GM23338 (cell line): ENCODE data around the gene CIB4. TPM values are rescaled to one million over a fixed set of nuclear protein-coding genes. Genes with fewer than 3 reads are reported as not detected.
A peak's percentile ranks its signal among the peaks of the same experiment; 100 is the strongest.
"Not testable (repeated sequence)": the region's sequence is repeated elsewhere in the genome, so short reads cannot be mapped to it uniquely, and the experiment has no call there.

Experiments
- ATAC-seq: fragments of 200-7000 bp; cut with Tn5 transposase; 3 replicates; pipeline ENCODE4 v1.9.1; 2020
- DNase-seq: peaks from one replicate; pipeline ENCODE4 v3.0.0-alpha.2; 2015; ENCODE audit warnings: low spot score
- H2AFZ ChIP-seq: fragments of 200-600 bp; sonication (generic); 2 replicates; pipeline ENCODE4 v1.8.0; 2016; ENCODE audit warnings: antibody characterized with exemption, mild to moderate bottlenecking, moderate library complexity
- H3F3A ChIP-seq: fragments of 200-600 bp; sonication (generic); replicated peaks from 2 replicates; pipeline ENCODE4 v1.8.0; 2017; ENCODE audit warnings: antibody characterized with exemption, mixed run types, low read depth
- H3K27ac ChIP-seq: fragments of 200-600 bp; sonication (generic); 2 replicates; pipeline ENCODE4 v1.6.1; 2016; ENCODE audit warnings: low read depth
- H3K27me3 ChIP-seq: fragments of 200-600 bp; sonication (generic); 2 replicates; pipeline ENCODE4 v1.8.0; 2016; ENCODE audit warnings: mild to moderate bottlenecking, mixed run types, moderate library complexity; ENCODE audit not compliant: insufficient read depth
- H3K36me3 ChIP-seq: fragments of 200-600 bp; sonication (generic); 2 replicates; pipeline ENCODE4 v1.8.0; 2016; ENCODE audit warnings: mild to moderate bottlenecking; ENCODE audit not compliant: insufficient read depth
- H3K4me1 ChIP-seq: fragments of 200-600 bp; sonication (generic); 2 replicates; pipeline ENCODE4 v1.8.0; 2016; ENCODE audit warnings: mild to moderate bottlenecking, moderate library complexity; ENCODE audit not compliant: insufficient read depth
- H3K4me2 ChIP-seq: fragments of 200-600 bp; sonication (generic); 2 replicates; pipeline ENCODE4 v1.7.1; 2017; ENCODE audit warnings: mixed run types
- H3K4me3 ChIP-seq: fragments of 200-600 bp; sonication (generic); 2 replicates; pipeline ENCODE4 v1.6.1; 2016; ENCODE audit warnings: mixed run types
- H3K79me2 ChIP-seq: fragments of 200-600 bp; sonication (generic); replicated peaks from 2 replicates; pipeline ENCODE4 v1.8.0; 2017; ENCODE audit warnings: mild to moderate bottlenecking; ENCODE audit not compliant: insufficient read depth
- H3K9me2 ChIP-seq: fragments of 200-600 bp; sonication (generic); 2 replicates; pipeline ENCODE4 v1.8.0; 2017; ENCODE audit not compliant: insufficient read depth
- H4K20me1 ChIP-seq: fragments of 200-600 bp; sonication (generic); replicated peaks from 2 replicates; pipeline ENCODE4 v1.8.0; 2017; ENCODE audit warnings: mild to moderate bottlenecking; ENCODE audit not compliant: insufficient read depth
- H3K27ac Mint-ChIP-seq: 2 replicates; pipeline ENCODE4 v1.8.0; 2020; ENCODE audit warnings: inconsistent platforms, mild to moderate bottlenecking, moderate library complexity, mixed read lengths
- H3K27me3 Mint-ChIP-seq: 3 replicates; pipeline ENCODE4 v1.8.0; 2022; ENCODE audit warnings: low read depth, mild to moderate bottlenecking, moderate library complexity, mixed read lengths, inconsistent platforms; ENCODE audit not compliant: insufficient read depth, poor library complexity
- H3K36me3 Mint-ChIP-seq: 3 replicates; pipeline ENCODE4 v1.8.0; 2021; ENCODE audit warnings: low read depth, mild to moderate bottlenecking, inconsistent platforms, moderate library complexity, mixed read lengths
- H3K4me1 Mint-ChIP-seq: 3 replicates; pipeline ENCODE4 v1.8.0; 2020; ENCODE audit warnings: mild to moderate bottlenecking, inconsistent platforms, mixed read lengths
- H3K4me3 Mint-ChIP-seq: 3 replicates; pipeline ENCODE4 v1.8.0; 2021; ENCODE audit warnings: moderate library complexity, mild to moderate bottlenecking, inconsistent platforms, mixed read lengths
- H3K9me3 Mint-ChIP-seq: 3 replicates; pipeline ENCODE4 v1.8.0; 2020; ENCODE audit warnings: moderate library complexity, mild to moderate bottlenecking, inconsistent platforms, mixed read lengths
- CREB1 ChIP-seq: fragments of 250-450 bp; sonication (Bioruptor Pico); IDR thresholded peaks from 2 replicates; pipeline ENCODE4 v1.5.0; 2020; ENCODE audit warnings: low read depth, mild to moderate bottlenecking, moderate library complexity
- EZH2 ChIP-seq: fragments of 200-600 bp; sonication (generic); IDR thresholded peaks from one replicate; pipeline ENCODE4 v1.8.0; 2017; ENCODE audit warnings: antibody characterized with exemption, mild to moderate bottlenecking, low read depth; ENCODE audit not compliant: unreplicated experiment
- EZH2phosphoT487 ChIP-seq: fragments of 200-600 bp; sonication (generic); IDR thresholded peaks from one replicate; pipeline ENCODE4 v1.8.1; 2018; ENCODE audit warnings: antibody characterized with exemption; ENCODE audit not compliant: unreplicated experiment
- JUNB ChIP-seq: IDR thresholded peaks from one replicate; pipeline ENCODE4 v1.6.1; 2016; ENCODE audit warnings: antibody characterized with exemption; ENCODE audit not compliant: unreplicated experiment
- NANOG ChIP-seq: IDR thresholded peaks from 2 replicates; pipeline ENCODE4 v1.6.1; 2016; ENCODE audit warnings: antibody characterized with exemption, borderline replicate concordance
- POLR2AphosphoS5 ChIP-seq: IDR thresholded peaks from 2 replicates; pipeline ENCODE4 v1.6.1; 2016; ENCODE audit warnings: antibody characterized with exemption, low read depth
- ZNF114 ChIP-seq: fragments of 250-450 bp; sonication (Bioruptor Pico); IDR thresholded peaks from 2 replicates; pipeline ENCODE4 v1.5.0; 2020; ENCODE audit warnings: mild to moderate bottlenecking, moderate library complexity
- polyA plus RNA-seq: library from polyadenylated mRNA; unstranded; fragments of >200 nt; fragmentation: Nextera tagmentation; extraction: Ambion mirVana; gene quantifications from 2 replicates; pipeline ENCODE4 v1.2.1, GENCODE V29; 2016
- total RNA-seq: library from RNA; depleted of rRNA; stranded (reverse); fragments of >200 nt; shearing (Covaris generic); gene quantifications from 2 replicates; pipeline ENCODE4 v1.2.3, GENCODE V29; 2014
- TF ChIP-seq, protein P1 (sequence below): fragments of 250-450 bp; sonication (Bioruptor Pico); IDR thresholded peaks from 2 replicates; pipeline ENCODE4 v1.5.0; 2020; ENCODE audit warnings: mild to moderate bottlenecking, moderate library complexity
- TF ChIP-seq, protein P2 (sequence below): IDR thresholded peaks from 2 replicates; pipeline ENCODE4 v1.6.1; 2016; ENCODE audit warnings: antibody characterized with exemption

CIB4 gene
- total and polyA plus RNA-seq, 2 experiments from 2014 or later: not detected

DNA sequence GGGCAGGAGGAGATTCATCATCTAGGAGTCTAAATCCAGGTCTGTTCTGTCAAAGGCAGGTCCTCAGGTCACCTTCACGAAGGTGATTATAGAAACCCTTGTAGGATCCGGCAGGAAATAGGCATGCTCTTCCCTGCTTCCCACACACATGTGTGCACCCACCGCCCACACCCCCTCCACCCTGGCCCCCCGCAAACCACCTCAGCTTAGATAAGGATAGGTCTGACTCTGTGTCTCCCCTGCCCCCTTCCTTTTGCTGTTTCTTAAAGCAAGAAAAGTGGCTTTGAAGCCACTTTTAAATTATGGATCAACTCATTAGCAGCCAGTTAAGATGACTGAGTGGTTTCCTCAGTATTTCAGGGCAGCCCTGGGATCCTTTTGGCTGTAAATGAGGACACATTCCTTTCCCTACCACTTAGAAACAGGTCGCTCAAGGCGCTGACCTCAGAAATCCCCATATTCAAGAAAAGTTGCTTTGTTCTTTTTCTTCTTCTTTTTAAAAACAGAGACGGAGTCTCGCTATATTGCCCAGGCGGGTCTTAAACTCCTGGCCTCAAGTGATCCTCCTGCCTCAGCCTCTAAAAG is 14.5 kb upstream of the CIB4 start:
- no peaks in the 10 kb centered on the region for H3F3A ChIP-seq
- peak; percentile 84 for ATAC-seq
- no peaks in the 10 kb centered on the region for H3K9me2 ChIP-seq
- H3K27ac ChIP-seq: no peak overlapping the region
- no peaks in the 10 kb centered on the region for H3K79me2 ChIP-seq
- peaks cover 9% of the 10 kb centered on the region for H3K27me3 Mint-ChIP-seq
- no peak overlapping the region for H3K4me3 Mint-ChIP-seq
- no peaks in the 10 kb centered on the region for H3K27me3 ChIP-seq
- H3K4me1 Mint-ChIP-seq: peaks cover 20% of the 10 kb centered on the region
- DNase-seq: peak; percentile 44
- H2AFZ ChIP-seq: peak overlapping the region; percentile 52; the same call in 1 of the 2 replicates
- H3K4me3 ChIP-seq: no peak overlapping the region
- peaks cover 4% of the 10 kb centered on the region; the same call in 1 of the 2 replicates for H3K36me3 ChIP-seq
- peaks cover 5% of the 10 kb centered on the region for H3K4me1 ChIP-seq
- no peak overlapping the region; the same call in 1 of the 2 replicates for H3K27ac Mint-ChIP-seq
- peak overlapping the region; percentile 48; the same call in 1 of the 2 replicates for H3K4me2 ChIP-seq
- H4K20me1 ChIP-seq: no peaks in the 10 kb centered on the region
- peak; percentile 25; the same call in 1 of the 2 replicates for TF ChIP-seq NANOG
- no peak for TF ChIP-seq EZH2phosphoT487
- peaks cover 20% of the 10 kb centered on the region for H3K9me3 Mint-ChIP-seq
- H3K36me3 Mint-ChIP-seq: no peaks in the 10 kb centered on the region; the same call in 2 of the 3 replicates

DNA sequence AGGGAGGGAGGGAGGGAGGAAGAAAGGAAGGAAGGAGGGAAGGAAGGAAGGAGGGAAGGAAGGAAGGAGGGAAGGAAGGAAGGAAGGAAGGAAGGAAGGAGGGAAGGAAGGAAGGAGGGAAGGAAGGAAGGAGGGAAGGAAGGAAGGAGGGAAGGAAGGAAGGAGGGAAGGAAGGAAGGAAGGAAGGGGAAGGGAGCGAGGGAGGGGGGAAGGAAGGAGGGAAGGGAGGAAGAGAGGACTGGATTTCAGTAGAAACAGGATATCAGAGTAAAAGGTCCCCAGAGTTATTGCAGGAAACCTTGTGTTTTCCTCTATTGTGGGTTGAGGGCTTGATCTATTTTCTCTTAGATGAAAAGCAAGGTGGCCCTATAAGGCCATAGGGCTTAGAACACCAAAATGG is 14.0 kb upstream of the CIB4 start:
- H3K4me1 Mint-ChIP-seq: peaks cover 20% of the 10 kb centered on the region
- H3K36me3 ChIP-seq, H3K27me3 ChIP-seq: not testable (repeated sequence)

DNA sequence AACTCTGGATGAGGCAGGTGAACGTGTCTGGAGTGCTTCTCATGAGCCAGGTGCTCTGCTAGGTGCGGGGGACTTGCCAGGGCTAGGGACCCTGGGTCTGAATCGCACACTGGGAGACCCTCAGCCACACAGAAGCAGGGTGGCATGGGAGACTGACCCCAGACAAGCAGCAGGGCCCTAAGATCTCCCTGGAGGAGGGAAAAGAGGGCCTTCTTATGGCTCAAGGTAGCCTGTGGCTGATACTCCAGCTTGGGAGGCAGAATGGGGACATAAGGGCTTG is 12.8 kb upstream of the CIB4 start:
- no peaks in the 10 kb centered on the region for H3K9me2 ChIP-seq
- H3K36me3 ChIP-seq: no peaks in the 10 kb centered on the region
- peaks cover 5% of the 10 kb centered on the region for H3K4me1 ChIP-seq
- Mint-ChIP-seq H3K36me3 (no peaks in the 10 kb centered on the region; the same call in 2 of the 3 replicates), H3K4me1 (peaks cover 20% of the 10 kb centered on the region), H3K4me3 (no peak overlapping the region), H3K27me3 (peaks cover 14% of the 10 kb centered on the region), H3K9me3 (peaks cover 5% of the 10 kb centered on the region; the same call in 1 of the 3 replicates), H3K27ac (no peak overlapping the region)
- no peaks in the 10 kb centered on the region for H3K79me2 ChIP-seq
- ATAC-seq: no peak
- H3K4me2 ChIP-seq: no peak overlapping the region
- no peaks in the 10 kb centered on the region for H3F3A ChIP-seq
- H4K20me1 ChIP-seq: no peaks in the 10 kb centered on the region
- no peak overlapping the region for H3K4me3 ChIP-seq
- H2AFZ ChIP-seq: no peak overlapping the region
- no peak for DNase-seq
- no peak overlapping the region for H3K27ac ChIP-seq
- no peaks in the 10 kb centered on the region for H3K27me3 ChIP-seq
- TF ChIP-seq, protein P1, sequence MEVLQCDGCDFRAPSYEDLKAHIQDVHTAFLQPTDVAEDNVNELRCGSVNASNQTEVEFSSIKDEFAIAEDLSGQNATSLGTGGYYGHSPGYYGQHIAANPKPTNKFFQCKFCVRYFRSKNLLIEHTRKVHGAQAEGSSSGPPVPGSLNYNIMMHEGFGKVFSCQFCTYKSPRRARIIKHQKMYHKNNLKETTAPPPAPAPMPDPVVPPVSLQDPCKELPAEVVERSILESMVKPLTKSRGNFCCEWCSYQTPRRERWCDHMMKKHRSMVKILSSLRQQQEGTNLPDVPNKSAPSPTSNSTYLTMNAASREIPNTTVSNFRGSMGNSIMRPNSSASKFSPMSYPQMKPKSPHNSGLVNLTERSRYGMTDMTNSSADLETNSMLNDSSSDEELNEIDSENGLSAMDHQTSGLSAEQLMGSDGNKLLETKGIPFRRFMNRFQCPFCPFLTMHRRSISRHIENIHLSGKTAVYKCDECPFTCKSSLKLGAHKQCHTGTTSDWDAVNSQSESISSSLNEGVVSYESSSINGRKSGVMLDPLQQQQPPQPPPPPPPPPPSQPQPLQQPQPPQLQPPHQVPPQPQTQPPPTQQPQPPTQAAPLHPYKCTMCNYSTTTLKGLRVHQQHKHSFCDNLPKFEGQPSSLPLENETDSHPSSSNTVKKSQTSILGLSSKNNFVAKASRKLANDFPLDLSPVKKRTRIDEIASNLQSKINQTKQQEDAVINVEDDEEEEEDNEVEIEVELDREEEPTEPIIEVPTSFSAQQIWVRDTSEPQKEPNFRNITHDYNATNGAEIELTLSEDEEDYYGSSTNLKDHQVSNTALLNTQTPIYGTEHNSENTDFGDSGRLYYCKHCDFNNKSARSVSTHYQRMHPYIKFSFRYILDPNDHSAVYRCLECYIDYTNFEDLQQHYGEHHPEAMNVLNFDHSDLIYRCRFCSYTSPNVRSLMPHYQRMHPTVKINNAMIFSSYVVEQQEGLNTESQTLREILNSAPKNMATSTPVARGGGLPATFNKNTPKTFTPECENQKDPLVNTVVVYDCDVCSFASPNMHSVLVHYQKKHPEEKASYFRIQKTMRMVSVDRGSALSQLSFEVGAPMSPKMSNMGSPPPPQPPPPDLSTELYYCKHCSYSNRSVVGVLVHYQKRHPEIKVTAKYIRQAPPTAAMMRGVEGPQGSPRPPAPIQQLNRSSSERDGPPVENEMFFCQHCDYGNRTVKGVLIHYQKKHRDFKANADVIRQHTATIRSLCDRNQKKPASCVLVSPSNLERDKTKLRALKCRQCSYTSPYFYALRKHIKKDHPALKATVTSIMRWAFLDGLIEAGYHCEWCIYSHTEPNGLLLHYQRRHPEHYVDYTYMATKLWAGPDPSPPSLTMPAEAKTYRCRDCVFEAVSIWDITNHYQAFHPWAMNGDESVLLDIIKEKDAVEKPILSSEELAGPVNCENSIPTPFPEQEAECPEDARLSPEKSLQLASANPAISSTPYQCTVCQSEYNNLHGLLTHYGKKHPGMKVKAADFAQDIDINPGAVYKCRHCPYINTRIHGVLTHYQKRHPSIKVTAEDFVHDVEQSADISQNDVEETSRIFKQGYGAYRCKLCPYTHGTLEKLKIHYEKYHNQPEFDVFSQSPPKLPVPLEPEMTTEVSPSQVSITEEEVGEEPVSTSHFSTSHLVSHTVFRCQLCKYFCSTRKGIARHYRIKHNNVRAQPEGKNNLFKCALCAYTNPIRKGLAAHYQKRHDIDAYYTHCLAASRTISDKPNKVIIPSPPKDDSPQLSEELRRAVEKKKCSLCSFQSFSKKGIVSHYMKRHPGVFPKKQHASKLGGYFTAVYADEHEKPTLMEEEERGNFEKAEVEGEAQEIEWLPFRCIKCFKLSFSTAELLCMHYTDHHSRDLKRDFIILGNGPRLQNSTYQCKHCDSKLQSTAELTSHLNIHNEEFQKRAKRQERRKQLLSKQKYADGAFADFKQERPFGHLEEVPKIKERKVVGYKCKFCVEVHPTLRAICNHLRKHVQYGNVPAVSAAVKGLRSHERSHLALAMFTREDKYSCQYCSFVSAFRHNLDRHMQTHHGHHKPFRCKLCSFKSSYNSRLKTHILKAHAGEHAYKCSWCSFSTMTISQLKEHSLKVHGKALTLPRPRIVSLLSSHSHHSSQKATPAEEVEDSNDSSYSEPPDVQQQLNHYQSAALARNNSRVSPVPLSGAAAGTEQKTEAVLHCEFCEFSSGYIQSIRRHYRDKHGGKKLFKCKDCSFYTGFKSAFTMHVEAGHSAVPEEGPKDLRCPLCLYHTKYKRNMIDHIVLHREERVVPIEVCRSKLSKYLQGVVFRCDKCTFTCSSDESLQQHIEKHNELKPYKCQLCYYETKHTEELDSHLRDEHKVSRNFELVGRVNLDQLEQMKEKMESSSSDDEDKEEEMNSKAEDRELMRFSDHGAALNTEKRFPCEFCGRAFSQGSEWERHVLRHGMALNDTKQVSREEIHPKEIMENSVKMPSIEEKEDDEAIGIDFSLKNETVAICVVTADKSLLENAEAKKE: no peak
- TF ChIP-seq POLR2AphosphoS5 (no peak), JUNB (no peak), EZH2phosphoT487 (no peak), CREB1 (no peak), EZH2 (no peak), ZNF114 (CRISPR knock-in tag) (no peak)
- TF ChIP-seq, protein P2, sequence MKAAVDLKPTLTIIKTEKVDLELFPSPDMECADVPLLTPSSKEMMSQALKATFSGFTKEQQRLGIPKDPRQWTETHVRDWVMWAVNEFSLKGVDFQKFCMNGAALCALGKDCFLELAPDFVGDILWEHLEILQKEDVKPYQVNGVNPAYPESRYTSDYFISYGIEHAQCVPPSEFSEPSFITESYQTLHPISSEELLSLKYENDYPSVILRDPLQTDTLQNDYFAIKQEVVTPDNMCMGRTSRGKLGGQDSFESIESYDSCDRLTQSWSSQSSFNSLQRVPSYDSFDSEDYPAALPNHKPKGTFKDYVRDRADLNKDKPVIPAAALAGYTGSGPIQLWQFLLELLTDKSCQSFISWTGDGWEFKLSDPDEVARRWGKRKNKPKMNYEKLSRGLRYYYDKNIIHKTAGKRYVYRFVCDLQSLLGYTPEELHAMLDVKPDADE: no peak

More for the DNA sequence above, 14.0 kb upstream of the CIB4 start:
- H3K9me2 ChIP-seq, H3K4me3 ChIP-seq, H3K27ac Mint-ChIP-seq, H3K36me3 Mint-ChIP-seq, H3K4me3 Mint-ChIP-seq, H3K4me1 ChIP-seq, ATAC-seq, H3K27me3 Mint-ChIP-seq, DNase-seq, H4K20me1 ChIP-seq, H3K27ac ChIP-seq, H3K79me2 ChIP-seq, H3F3A ChIP-seq: not testable (repeated sequence)
- Histone ChIP-seq H2AFZ (peak overlapping the region; percentile 52; the same call in 1 of the 2 replicates), H3K4me2 (peak overlapping the region; percentile 48; the same call in 1 of the 2 replicates)
- H3K9me3 Mint-ChIP-seq: peaks cover 15% of the 10 kb centered on the region
